ENCODE results near the gene CIBAR2.

CIBAR2 gene

DNA sequence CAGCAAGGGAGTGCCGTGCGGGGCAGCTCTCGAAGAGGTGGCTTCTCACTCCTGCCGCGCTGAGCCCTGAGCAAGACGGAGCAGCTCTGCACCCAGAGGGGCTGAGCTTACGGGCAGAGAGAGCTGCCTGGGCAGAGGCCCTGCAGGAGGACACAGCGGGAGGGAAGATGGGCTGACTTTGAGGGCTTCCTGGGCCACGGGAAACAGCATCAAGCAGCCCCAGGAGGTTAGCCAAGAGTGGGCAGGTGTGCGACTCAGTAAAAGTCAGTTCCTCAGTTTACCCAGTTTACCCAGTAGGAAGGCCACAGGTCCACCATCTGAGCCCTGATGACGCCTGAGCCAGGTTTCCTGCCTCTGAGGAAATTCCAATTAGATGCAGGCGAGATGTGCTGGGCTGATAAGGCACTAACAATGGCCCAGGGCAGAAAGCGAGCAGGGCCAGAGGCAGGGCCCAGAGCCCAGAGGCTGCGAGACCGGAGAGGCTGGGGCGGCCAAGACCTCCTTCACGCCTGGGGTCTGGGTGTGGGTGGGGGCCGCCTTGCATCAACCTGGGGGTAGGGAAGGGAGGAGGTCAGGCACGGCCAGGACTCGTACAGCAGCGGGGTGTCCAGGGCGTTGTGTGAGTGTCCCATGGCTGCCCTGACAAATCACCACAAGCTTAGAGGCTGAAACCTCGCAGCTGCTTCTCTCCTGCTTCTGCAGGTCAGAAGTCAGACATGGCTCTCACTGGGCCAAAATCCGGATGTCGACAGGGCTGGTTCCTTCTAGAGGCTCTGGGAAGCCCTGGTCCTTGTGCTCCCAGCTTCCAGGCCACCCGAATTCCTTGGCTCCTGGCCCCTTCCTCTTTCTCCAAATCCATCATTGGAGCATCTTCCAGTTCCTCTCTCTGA is 32.0 kb upstream of the CIBAR2 start:
- DNase-seq = no peak

DNA sequence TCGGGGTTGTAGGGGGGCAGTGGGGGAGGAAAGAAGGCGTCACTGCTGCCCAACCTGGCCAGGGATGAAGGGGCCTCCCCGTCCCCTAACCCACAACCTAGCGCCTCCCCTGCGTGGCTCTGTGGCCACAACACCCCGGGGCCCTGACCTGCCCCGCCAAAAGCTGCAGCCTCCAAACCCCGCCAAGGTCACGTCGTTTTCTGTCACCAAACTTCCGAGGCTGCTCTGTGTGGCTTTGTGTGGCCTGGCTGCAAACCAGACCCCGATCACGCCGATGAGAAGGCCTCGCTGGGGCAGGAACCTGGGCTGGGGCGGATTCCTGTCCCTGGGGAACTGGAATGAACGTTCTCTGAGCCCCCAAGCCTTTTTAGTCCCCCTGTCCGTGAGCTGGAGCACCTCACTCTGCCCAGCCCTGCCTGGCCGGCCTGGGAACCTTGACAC is 30.5 kb upstream of the CIBAR2 start:
- DNase-seq = no peak

DNA sequence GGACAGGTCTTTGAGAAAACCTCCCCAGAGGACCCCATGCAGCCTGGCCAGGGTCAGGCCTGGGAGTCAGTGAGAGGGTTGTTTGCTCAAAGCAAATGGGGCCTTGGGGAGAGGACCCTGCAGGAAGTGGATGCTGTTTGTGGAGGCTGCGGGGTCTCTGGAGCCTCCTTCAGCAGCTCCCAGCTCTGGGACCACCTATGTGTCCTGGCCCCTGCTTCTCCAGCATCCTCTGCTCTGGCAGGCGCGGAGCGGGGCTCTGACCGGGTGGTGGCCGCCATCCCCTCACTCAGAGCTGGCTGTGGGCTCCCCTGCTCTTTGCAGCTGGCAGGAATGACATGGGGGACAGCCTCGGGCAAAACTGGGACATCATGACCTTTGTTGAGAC is 29.8 kb upstream of the CIBAR2 start:
- no peak for DNase-seq

DNA sequence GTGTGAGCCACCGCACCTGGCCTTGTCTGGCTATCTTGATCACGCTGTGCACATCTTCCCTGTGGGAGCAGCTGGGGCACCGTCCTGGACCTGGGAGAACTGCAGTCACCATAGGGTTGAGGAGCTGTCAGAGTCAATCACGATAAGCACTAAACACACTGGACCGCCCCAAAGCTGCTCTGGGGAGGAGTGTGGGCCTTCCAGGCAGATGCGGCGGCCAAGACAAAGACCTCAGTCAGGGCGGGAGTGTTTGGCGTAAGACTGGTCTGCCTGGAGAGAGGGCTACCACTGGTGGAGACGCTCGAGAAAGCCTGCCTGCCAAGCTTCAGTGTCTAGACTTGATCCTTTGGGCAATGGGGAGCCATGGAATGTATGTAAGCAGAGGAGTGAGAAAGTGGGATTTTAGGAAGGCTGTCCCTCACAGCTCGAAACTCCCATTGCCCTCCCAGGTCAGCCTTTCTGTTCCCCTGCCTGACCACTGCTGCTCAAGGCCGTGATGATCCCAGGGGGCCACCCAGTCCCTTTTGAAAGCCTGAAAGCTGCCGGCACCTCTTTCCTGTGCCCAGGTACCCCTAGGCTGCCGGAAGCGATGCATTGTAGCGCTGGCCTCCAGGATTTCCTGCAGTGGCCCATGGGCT is 29.3 kb upstream of the CIBAR2 start:
- DNase-seq = no peak

DNA sequence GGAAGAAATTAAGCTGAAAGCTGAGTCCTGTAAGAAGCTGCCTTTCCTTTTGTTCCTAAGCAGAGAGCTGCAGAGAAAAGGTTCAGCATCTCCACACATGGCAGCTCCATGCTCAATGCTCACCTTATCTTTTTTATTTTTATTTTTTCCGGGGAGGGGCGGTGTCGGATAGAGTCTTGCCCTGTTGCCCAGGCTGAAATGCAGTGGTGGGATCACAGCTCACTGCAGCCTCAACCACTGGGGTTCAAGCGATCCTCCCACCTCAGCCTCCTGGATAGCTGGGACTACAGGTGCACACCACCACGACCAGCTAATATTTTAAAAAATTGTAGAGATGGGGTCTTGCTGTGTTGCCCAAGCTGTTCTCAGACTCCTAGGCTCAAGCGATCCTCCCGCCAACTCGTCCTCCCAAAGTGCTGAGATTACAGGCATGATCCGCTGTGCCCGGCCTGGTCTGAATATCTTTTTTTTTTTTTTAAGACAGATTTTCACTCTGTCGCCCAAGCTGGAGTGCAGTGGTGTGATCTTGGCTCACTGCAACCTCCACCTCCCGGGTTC is 28.3 kb upstream of the CIBAR2 start:
- DNase-seq = no peak

DNA sequence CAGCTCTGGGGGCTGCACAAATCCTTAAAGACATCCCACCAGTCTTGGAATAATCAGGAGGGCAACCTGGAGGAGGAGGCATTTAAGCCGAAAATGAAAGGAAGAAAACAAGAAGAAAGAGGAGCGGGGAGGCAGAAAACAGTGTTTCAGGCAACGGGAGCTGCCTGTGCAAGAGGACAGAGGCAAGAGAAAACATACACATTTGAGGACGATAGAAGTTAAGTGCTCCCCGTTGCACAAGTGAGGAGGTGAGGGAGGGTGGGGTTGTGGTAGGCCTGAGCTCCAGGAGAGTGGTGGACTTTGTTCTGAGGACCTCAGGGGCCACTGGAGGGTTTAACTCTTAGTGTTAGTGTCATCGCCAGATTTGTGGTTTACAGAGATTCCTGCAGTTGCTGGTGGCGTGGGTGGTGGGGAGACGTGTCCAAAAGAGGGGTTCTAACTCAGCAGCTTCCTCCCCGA is 27.6 kb upstream of the CIBAR2 start:
- no peak for DNase-seq

DNA sequence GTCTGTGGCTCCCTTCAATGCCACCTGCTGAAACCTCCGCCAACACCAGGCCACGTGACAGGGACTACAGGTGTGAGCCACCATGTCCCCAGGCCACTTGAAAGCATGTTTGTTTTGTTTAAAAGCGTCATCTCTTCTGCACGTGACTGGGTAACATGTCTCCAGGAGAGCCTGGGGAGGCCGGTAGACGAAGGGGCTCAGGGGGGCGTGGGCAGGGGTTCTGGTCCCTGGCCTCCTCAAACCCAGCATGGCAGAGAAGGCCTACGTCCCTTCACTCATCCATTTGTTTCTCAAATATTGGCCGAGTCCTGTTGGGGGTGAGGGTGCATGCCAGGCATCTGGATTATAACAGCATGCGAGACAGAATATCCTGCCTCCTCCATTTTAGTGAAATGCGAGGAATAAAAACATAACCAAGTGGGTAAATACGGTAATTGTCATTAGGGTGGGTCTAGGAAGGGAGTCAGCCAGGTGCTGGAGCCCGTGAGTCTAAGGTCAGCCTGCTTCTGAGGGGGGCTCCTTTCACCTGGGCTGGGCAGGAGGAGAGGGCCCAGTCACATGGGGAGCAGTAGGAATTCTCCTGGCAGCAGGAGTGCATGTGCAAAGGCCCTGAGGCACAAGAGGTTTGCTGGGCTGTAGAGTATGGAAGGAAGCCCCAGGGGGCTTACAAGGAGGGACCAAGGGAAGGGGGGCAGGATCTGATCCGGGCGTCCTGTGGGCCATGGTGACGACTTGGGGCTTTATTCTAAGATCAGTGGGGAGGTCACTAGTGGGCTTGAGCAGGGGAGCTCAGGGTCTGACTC is 26.8 kb upstream of the CIBAR2 start:
- DNase-seq = no peak

DNA sequence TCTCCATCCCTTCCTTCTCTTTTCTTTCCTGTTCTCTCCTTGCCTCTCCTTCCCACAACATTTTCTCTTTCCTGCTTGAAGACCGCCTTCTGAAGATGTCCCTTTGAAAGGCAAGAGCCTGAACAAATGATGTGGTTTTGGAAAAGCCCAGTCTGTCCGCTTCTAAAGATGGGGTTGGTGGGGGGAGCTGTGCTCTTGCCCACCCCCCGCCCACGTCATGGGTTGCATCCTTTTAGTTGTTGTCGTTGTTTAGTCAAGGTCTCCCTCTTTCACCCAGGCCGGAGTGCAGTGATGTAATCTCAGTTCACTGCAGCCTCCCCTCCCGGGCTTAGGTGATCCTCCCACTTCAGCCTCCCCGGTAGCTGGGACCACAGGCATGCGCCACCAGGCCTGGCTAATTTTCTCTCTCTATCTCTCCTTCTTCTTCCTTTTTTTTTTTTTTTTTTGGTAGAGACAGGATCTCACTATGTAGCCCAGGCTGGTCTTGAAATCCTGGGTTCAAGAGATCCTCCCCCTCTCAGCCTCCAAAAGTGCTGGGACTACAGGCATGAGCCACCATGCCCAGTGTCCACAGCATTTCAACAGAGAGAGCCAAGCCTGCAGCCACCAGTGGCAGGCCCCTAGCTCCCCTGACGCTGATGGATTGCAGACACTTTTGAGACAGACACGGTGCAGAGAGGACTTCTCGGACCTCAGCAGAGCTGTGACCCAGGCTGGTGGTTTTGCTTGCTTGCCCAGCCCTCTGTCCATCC is 26.0 kb upstream of the CIBAR2 start:
- DNase-seq = no peak

DNA sequence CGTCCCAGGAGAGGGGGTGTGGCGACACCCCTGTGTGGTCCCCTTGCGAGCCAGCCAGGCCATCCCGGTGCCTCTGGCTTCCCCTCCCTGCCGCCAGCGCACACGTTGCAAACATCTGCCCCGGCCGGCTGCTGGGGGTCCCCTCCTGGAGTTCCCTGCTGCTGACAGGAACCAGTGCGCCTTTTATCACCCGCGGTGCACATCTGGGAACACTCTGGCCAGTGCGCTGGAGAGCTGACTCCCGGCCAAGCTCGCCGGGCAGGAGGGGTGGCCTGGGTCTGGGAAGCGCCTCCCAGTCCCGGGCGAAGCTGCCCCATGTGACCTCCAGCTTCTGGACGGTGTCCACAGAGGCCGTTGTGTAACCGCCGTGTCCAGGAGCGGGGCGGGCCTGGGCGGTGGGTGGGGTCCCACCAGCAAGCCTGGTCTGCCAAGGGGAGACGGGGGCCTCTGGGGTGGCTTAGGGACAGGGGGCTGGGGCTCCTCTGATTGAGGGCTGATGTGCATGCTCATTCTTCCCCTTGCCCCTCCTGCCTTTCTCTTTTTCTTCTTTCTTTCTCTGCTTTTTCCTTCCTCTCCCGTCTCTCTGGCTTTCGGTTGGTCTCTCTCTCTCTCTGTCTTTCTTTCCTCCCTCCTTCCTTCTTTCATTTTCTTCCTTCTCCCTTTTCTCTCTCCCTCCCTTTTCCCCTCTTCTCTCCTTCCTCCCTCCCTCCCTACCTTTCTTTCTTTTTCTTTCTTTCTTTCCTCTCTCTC is 25.2 kb upstream of the CIBAR2 start:
- DNase-seq = no peak

DNA sequence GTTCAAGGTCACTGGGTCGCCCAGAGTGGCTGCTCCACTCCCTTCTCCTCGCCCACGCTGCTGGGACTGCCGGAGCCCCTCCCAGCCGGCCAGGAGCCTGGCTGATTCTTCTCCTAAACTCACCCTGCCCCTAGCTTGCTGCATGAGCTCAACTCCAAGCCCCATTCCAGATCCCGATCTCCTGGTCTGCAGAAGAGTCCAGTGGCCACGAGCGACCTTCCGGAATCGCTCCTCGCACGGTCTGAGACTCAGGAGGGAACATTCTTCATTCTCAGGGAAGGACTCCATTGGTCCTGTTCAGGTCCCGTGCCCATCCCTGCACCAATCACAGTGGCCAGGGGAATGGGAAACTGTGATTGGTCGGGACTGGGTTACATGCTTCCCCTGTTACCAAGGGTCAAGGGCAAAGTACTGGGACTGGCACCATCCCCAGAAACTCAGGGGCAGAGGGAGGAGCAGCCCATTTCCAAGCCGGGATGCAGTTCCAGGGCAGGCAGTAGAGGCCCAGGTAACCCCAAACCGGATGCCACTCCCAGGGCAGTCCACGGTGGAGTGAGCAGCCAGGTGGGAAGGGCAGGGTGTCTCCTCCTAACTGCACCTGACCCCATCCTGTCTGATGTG is 24.5 kb upstream of the CIBAR2 start:
- DNase-seq = no peak

DNA sequence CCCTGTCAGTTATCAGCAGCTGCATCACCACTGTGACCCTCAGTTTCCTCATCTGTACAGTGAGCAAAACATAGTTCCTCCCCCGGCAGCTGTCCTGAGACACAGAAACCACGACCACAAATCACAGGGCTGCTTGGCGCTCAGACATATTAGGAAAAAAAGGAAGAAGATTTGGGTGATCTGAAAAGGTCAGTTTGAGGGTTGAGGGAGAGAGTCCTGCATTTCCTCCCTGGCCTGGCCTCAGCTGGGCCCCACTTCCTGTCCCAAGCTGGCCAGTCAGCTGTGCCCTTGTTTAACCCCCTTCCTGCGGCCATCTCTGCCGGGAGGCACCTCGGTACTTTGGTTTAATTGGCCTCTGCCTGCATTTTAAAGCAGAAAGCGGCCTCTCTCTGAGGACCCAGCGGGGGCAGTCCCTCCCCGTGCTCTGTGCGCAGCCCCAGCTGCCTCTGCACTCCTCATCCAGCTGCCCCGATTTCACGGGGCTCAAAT is 24.0 kb upstream of the CIBAR2 start:
- no peak for DNase-seq

DNA sequence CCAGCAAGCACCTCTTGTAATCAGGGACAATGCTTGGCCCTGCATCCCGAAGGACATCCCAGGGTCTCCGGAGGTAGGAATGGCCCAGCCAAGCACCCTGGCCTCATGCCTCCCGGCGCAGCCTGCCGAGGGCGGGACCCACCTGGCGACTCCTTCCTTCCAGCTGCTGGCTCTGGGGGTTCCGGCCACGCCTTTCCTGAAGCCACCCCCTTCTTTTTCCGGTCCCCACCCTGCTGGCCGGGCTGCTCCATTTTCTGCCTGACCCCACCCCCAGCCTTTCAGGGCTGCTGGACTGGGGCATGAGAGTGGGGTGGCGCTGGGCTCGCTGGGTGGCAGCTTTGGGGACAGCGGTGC is 22.5 kb upstream of the CIBAR2 start:
- DNase-seq = no peak

DNA sequence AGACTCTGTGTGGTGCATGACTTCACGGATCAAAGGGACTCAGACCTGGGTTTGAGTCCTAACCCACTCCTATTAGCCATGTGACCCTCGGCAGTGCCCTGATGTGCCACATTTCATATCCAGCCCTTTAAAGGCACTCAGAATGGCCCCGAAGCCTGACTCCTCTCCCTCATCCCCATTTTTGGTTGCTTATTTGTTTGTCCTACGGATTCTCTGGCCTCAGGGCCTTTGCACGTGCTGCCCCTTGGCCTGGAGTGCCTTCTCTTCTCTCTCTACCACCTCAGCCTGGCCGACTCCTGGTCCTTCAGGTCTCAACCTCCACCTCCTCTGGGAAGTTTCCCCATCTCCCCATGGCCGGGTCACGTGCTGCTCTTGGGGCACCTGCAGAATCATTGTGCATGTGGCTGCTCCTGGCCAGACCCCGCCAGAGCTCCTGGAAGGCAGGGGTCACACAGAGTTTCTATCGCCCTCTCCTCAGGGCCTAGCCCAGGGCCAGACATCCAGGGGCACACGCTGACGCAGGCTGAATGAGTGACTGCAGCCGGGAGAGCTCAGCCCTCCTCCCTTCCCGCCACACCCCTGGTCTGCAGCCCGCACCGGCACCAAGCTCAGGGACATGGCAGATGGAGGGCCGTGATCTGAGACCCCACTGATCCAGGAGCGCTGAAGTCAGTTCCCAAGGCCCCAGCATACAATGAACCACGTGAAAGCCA is 22.0 kb upstream of the CIBAR2 start:
- DNase-seq = no peak

DNA sequence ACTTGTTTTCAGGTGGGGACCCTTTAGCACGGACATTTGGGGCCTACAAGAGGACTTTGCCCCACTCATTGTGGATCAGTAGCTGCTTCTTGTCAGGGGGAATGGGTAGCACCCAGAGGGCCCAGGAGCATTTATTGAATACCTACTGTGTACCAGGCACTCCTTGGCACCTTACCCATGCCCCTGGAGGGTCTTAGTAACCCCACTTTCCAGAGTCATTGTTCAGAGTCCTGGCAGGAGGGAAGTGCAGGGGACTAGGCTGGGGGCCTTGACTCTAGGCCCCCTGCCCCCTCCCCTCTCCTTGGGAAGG is 21.0 kb upstream of the CIBAR2 start:
- no peak for DNase-seq

DNA sequence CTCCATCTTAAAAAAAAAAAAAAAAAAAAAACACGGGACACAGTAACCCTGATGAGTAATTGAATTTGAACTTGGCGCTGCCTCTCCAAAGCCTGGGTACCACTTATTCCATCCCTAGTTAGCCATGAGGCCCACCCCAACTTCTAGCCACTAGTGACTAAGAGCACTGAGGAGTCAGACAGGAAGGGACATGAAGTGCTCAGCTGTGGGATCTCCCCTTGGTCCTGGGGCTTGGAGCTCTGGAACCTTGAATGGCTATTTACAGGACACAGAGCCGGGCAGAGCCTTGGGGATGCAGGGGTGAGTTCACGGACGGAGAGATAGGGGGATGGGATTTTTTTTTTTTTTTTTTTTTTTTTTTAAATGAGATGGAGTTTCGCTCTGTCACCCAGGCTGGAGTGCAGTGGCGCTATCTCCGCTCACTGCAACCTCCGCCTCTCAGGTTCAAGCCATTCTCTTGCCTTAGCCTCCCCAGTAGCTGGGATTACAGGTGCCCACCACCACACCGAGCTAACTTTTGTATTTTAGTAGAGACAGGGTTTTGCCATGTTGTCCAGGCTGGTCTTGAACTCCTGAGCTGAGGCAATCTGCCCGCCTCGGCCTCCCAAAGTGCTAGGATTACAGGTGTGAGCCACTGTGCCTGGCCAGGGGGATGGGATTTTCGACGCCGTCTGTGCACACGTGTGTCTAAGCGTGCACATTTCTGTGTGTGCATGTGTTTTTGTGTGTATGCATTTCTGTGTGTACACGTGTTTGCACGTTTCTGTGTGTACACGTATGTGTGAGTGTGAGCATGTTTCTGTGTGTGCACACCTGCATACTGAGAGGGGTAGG is 20.4 kb upstream of the CIBAR2 start:
- DNase-seq = no peak

DNA sequence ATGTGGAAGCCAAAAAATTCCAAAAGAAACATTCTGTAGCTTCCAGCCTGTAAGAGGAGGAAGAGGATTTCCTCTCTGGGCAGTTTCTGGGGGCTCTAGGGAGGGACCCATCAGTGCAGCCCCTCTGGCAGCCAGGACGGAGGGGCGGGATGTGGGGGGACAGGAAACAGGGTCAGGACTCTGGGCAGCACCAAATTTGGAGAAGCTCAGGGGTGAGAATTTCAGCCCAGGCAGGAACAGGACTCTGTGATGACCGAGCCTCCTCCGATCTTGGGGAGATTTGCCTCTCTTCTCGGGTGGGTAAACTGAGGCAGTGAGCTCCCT is 18.4 kb upstream of the CIBAR2 start:
- DNase-seq = no peak

DNA sequence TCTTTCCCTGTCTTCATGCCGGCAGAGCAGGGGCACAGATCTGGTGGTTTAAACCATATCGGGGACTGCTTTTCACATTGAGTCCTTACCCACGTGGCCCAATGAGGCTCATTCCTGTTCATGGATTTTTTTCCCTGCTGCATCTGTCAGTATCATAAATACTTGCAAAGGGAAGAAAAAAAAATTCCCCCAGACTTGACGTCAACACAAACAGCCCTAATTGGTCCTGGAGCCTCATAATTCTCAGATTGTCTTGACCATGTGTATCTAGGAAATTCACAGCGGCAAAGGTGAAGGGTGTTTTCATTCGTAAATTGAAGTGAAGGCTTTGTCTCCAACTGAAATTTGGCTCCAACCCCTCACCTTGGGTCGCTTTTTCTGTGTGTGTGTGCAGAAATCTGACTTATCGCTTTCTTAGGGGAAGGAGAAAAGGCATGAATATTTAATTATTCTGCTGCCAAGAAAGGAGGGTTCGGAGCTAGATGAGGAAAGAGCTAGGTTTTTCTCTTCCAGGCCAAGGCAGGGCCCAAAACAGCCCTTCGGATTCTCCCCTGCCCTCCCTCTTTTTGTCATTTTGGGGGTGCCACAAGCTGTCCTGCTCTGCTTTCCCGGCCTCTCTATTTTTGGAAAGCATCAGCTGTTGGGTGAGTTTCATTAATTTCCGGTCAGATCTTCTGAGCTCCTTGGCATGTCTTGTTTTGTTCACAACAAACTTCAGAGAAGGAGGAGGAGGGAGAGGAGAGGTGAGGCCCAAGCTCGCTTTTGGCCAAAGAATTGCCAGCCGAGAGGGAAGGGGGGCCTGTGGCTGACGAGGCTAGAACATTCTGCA is 17.8 kb upstream of the CIBAR2 start:
- no peak for DNase-seq

DNA sequence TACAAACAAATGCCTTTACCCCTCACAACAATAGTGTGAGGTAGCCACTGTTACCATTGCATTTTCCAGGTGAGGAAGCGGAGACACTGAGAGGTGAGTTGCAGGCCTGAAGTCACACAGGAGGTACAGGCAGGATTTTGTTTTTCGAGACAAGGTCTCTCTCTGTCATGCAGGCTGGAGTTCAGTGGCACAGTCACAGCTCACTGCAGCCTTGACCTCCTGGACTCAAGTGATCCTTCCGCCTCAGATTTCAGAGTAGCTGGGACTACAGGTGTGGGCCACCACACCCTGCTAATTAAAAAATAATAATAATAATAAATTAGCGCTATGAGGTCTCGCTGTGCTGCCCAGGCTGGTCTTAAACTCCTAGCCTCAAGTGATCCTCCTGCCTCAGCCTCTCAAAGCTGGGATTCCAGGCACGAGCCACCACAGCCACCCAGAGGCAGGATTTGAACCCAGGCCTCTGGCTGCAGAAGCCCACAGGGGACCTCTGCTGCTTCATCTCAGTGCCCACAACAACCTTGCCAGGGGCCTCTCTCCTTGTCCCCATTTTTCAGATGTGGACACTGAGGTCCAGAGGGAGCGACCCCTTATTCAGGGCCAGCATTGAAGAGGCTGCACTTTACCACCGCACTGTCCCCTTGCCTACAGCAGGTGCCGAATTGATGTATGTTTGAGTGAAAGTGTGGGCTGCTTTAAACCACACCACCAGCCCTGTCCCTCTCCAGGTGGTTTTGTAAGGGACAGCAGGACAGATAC is 16.0 kb upstream of the CIBAR2 start:
- DNase-seq = no peak

Data from activated CD4-positive, alpha-beta T cell treated with anti-CD3 and anti-CD28 coated beads for 48 hours (primary cell).